OCI-LY1 (cell line): ENCODE results near the gene CLBA1.

Experiments used
- H2AFZ ChIP-seq: fragments of 200-600 bp; sonication (generic), shearing (Covaris generic); 2 replicates; pipeline ENCODE4 v1.6.0; 2014; ENCODE audit warnings: antibody characterized with exemption, mild to moderate bottlenecking, low read length
- H3F3A ChIP-seq: fragments of 200-600 bp; sonication (generic), shearing (Covaris generic); 2 replicates; pipeline ENCODE4 v1.6.0; 2014; ENCODE audit warnings: mild to moderate bottlenecking, antibody characterized with exemption, low read length, moderate library complexity; ENCODE audit not compliant: insufficient read depth
- H3K27ac ChIP-seq: fragments of 200-600 bp; sonication (generic); 2 replicates; pipeline ENCODE4 v1.5.1; 2014; ENCODE audit warnings: low read length, mixed run types, mild to moderate bottlenecking, low read depth; ENCODE audit not compliant: poor library complexity, severe bottlenecking
- H3K27me3 ChIP-seq: fragments of 200-600 bp; sonication (generic); 2 replicates; pipeline ENCODE4 v1.6.0; 2014; ENCODE audit warnings: antibody characterized with exemption, mild to moderate bottlenecking, low read length, moderate library complexity; ENCODE audit not compliant: insufficient read depth
- H3K36me3 ChIP-seq: fragments of 200-600 bp; sonication (generic); 2 replicates; pipeline ENCODE4 v1.6.1; 2014; ENCODE audit warnings: mild to moderate bottlenecking, antibody characterized with exemption, low read length, moderate library complexity, mixed read lengths; ENCODE audit not compliant: insufficient read depth
- H3K4me1 ChIP-seq: fragments of 200-600 bp; sonication (generic); 2 replicates; pipeline ENCODE4 v1.5.1; 2014; ENCODE audit warnings: mild to moderate bottlenecking, low read length, moderate library complexity; ENCODE audit not compliant: insufficient read depth, severe bottlenecking
- H3K4me2 ChIP-seq: fragments of 200-600 bp; sonication (generic), shearing (Covaris generic); 2 replicates; pipeline ENCODE4 v1.6.1; 2014; ENCODE audit warnings: low read length
- H3K4me3 ChIP-seq: fragments of 200-600 bp; sonication (generic); 2 replicates; pipeline ENCODE4 v1.5.1; 2014; ENCODE audit warnings: low read length, low read depth, mild to moderate bottlenecking, mixed read lengths; ENCODE audit not compliant: poor library complexity, severe bottlenecking
- H3K79me2 ChIP-seq: fragments of 200-600 bp; shearing (Covaris generic); 2 replicates; pipeline ENCODE4 v1.6.1; 2016; ENCODE audit warnings: mixed run types, low read length, mixed read lengths; ENCODE audit not compliant: insufficient read depth
- H3K9ac ChIP-seq: fragments of 200-600 bp; sonication (generic), shearing (Covaris generic); 2 replicates; pipeline ENCODE4 v1.6.1; 2014; ENCODE audit warnings: mild to moderate bottlenecking, low read length, mixed read lengths
- H3K9me2 ChIP-seq: fragments of 200-600 bp; sonication (generic), shearing (Covaris generic); 2 replicates; pipeline ENCODE4 v1.6.1; 2014; ENCODE audit warnings: low read depth, mild to moderate bottlenecking, low read length, mixed read lengths
- H3K9me3 ChIP-seq: fragments of 200-600 bp; shearing (Covaris generic); 2 replicates; pipeline ENCODE4 v1.6.1; 2014; ENCODE audit warnings: low read length, mixed read lengths
- H4K20me1 ChIP-seq: fragments of 200-600 bp; sonication (generic), shearing (Covaris generic); 2 replicates; pipeline ENCODE4 v1.6.0; 2016; ENCODE audit warnings: mild to moderate bottlenecking, low read length; ENCODE audit not compliant: insufficient read depth
- CTCF ChIP-seq: fragments of 200-600 bp; sonication (generic), shearing (Covaris generic); IDR thresholded peaks from 2 replicates; pipeline ENCODE4 v1.5.1; 2017; ENCODE audit warnings: mild to moderate bottlenecking, antibody characterized with exemption, low read length, moderate library complexity, mixed read lengths
- EZH2 ChIP-seq: fragments of 200-600 bp; sonication (generic), shearing (Covaris generic); IDR thresholded peaks from 2 replicates; pipeline ENCODE4 v1.8.0; 2017; ENCODE audit warnings: borderline replicate concordance, mixed run types, mild to moderate bottlenecking, antibody characterized with exemption, low read length, moderate library complexity, mixed read lengths

Gene CLBA1

GRCh38 chr14:104981699-104982541 lies 3.7 kb upstream of the CLBA1 start:
- no peaks in the 10 kb centered on the region for H4K20me1 ChIP-seq
- H3K4me1 ChIP-seq: peaks cover 7% of the 10 kb centered on the region
- TF ChIP-seq EZH2 (no peak), CTCF (no peak)

GRCh38 chr14:104982548-104983230 lies 2.9 kb upstream of the CLBA1 start:
- Histone ChIP-seq H3F3A (no peaks in the 10 kb centered on the region), H3K9ac (no peak overlapping the region), H3K36me3 (no peaks in the 10 kb centered on the region; the same call in 1 of the 2 replicates), H3K4me2 (no peak overlapping the region), H3K4me3 (no peak overlapping the region), H2AFZ (no peak overlapping the region), H3K27ac (no peak overlapping the region), H3K9me3 (no peaks in the 10 kb centered on the region), H4K20me1 (no peaks in the 10 kb centered on the region), H3K27me3 (0 out of 2 replicates have a peak, but pooled peaks cover 4% of the 10 kb centered on the region), H3K4me1 (peaks cover 7% of the 10 kb centered on the region), H3K79me2 (no peaks in the 10 kb centered on the region), H3K9me2 (no peaks in the 10 kb centered on the region)
- TF ChIP-seq CTCF (no peak), EZH2 (no peak)

More at GRCh38 chr14:104981699-104982541, 3.7 kb upstream of the CLBA1 start:
- Histone ChIP-seq H3K9ac (no peak overlapping the region), H3K36me3 (no peaks in the 10 kb centered on the region; the same call in 1 of the 2 replicates), H3K79me2 (no peaks in the 10 kb centered on the region), H3K27ac (no peak overlapping the region), H3K27me3 (0 out of 2 replicates have a peak, but pooled peaks cover 4% of the 10 kb centered on the region), H2AFZ (no peak overlapping the region), H3K4me3 (no peak overlapping the region), H3K9me2 (no peaks in the 10 kb centered on the region), H3F3A (no peaks in the 10 kb centered on the region), H3K9me3 (no peaks in the 10 kb centered on the region), H3K4me2 (no peak overlapping the region)

GRCh38 chr14:104983231-104983721 lies 2.3 kb upstream of the CLBA1 start:
- no peak overlapping the region for H3K27ac ChIP-seq
- peaks cover 7% of the 10 kb centered on the region for H3K4me1 ChIP-seq
- TF ChIP-seq CTCF (no peak), EZH2 (no peak)
- no peak overlapping the region for H3K4me2 ChIP-seq
- no peak overlapping the region for H3K4me3 ChIP-seq
- no peaks in the 10 kb centered on the region; the same call in 1 of the 2 replicates for H3K36me3 ChIP-seq
- H3K27me3 ChIP-seq: 0 out of 2 replicates have a peak, but pooled peaks cover 4% of the 10 kb centered on the region
- H3K9ac ChIP-seq: no peak overlapping the region
- no peaks in the 10 kb centered on the region for H3K9me2 ChIP-seq
- H3K79me2 ChIP-seq: no peaks in the 10 kb centered on the region
- H4K20me1 ChIP-seq: no peaks in the 10 kb centered on the region
- H2AFZ ChIP-seq: no peak overlapping the region
- H3K9me3 ChIP-seq: no peaks in the 10 kb centered on the region
- no peaks in the 10 kb centered on the region for H3F3A ChIP-seq
